GM19193 (cell line): ENCODE results near the gene CDCA4.

ENCODE experiments used
- POLR2A ChIP-seq: IDR thresholded peaks from 4 replicates; pipeline ENCODE4 v1.6.1; 2011; ENCODE audit not compliant: insufficient read depth, insufficient read length; ENCODE audit errors: extremely low read depth

CDCA4 gene

GRCh38 chr14:105060751-105061427, 40.0 kb upstream of the CDCA4 start:
- peak; percentile 57 for TF ChIP-seq POLR2A

- TF ChIP-seq POLR2A = no peak
Observed at GRCh38 chr14:105059925-105060565, 39.2 kb upstream of the CDCA4 start.

GRCh38 chr14:105059035-105059924, 38.4 kb upstream of the CDCA4 start:
- TF ChIP-seq POLR2A = no peak

GRCh38 chr14:105058521-105059034, 37.7 kb upstream of the CDCA4 start:
- no peak for TF ChIP-seq POLR2A

GRCh38 chr14:105056303-105056831, 35.5 kb upstream of the CDCA4 start:
- TF ChIP-seq POLR2A = no peak

- peak; percentile 22 for TF ChIP-seq POLR2A
Observed at GRCh38 chr14:105055736-105056302, 34.9 kb upstream of the CDCA4 start.

- TF ChIP-seq POLR2A = no peak
Observed at GRCh38 chr14:105055334-105055733, 34.5 kb upstream of the CDCA4 start.

- no peak for TF ChIP-seq POLR2A
Observed at GRCh38 chr14:105053996-105054395, 33.1 kb upstream of the CDCA4 start.

- TF ChIP-seq POLR2A = no peak
Observed at GRCh38 chr14:105053421-105053820, 32.5 kb upstream of the CDCA4 start.

- no peak for TF ChIP-seq POLR2A
Observed at GRCh38 chr14:105052110-105052458, 31.2 kb upstream of the CDCA4 start.

GRCh38 chr14:105051182-105052109, 30.6 kb upstream of the CDCA4 start:
- TF ChIP-seq POLR2A = no peak

- peak; percentile 28 for TF ChIP-seq POLR2A
Observed at GRCh38 chr14:105050551-105050897, 29.6 kb upstream of the CDCA4 start.

- TF ChIP-seq POLR2A = peak; percentile 24
Observed at GRCh38 chr14:105049753-105050550, 29.1 kb upstream of the CDCA4 start.
